ENCODE results near the gene NSUN6.

NSUN6 gene

DNA sequence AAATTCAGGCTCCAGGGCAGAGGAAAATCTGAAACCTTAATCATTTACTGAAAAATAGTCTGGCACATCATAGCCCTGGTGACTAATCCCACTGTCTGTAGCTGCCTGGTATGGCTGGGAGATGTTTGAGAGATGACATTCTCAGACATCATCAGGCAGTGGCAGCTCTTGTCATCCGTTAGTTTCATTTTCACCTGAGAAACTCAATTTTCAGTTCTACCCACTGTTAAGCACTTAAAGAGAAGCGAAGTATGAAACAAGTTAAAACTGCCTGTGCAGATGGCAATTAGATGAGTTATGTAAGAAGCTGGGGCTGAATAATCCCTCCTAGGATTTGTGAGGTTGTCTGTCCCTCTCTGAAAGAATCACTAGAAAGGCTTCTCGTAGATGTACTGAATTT lies 150.2 kb downstream of the NSUN6 start:
- peak; percentile 51 for DNase-seq (ENCODE audit: low read depth)

DNA sequence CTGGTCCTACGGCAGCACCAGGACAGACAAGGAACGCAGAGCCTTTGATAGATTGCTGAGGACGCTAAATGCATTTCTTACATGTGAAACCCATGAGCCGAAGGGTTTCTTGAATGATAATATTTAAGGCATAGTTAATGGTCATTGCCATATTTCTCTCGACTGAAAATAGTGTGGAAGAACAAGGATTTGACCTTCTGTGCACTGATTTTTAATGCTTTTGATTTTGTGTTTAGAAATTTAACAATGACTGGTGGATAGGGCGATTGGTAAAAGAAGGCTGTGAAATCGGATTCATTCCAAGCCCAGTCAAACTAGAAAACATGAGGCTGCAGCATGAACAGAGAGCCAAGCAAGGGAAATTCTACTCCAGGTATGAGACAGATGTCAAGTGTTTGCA lies 150.8 kb downstream of the NSUN6 start:
- DNase-seq (ENCODE audit: low read depth) = no peak

DNA sequence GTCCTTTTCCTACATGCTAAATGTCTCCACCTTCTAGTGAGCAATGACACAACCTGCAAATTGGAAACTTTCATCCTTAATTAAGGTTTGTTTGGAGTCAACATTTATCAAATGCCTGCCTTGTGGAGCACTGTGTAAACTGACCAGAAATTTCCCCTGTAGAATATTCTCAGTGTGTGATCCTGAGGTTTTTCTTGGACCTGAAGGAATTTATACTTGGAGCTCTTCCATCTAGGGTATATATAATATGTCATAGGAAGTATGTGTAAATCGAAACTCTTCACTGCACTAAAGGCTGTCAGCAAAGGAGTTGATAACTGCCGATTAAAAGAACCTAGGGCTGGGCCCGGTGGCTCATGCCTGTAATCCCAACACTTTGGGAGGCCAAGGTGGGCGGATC lies 152.4 kb downstream of the NSUN6 start:
- DNase-seq (ENCODE audit: low read depth) = no peak

DNA sequence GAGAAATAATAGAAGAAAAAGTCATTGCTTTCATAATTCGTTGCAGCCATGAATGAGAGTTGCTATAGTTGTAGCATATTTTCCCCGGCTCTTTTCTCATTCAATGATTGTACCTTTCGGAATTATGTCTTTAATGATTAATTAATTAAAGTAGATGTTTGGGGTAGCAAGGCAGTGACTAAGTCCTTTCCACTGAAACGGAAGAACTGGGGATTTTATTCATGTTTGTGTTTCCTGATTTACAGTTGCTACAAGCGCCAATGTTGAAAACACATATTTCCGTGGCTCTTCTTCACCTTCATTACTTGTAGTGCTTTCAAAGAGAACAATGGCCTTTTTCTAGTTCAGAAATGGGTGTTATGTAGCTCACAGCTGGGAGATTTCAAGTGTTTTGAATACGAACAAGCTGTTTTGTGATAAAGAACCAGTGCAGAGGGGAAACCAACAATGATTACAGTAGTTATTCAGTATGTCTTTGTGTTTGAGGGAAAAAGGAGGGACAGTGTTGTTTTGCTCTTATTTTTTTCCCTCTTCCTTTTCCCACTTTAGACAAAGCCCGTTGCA lies 153.5 kb downstream of the NSUN6 start:
- no peak for DNase-seq (ENCODE audit: low read depth)
